GM23248 (cell line): Measurements from ENCODE around the gene CDKN2AIPNL.

Experiments
- EZH2 ChIP-seq: fragments of 200-600 bp; sonication (generic); IDR thresholded peaks from 2 replicates; pipeline ENCODE4 v1.6.1; 2018; ENCODE audit warnings: antibody characterized with exemption, mild to moderate bottlenecking; ENCODE audit not compliant: insufficient read depth, poor library complexity, severe bottlenecking
- EZH2phosphoT487 ChIP-seq: fragments of 200-600 bp; sonication (generic); IDR thresholded peaks from 2 replicates; pipeline ENCODE4 v1.6.1; 2018; ENCODE audit warnings: antibody characterized with exemption, moderate library complexity, mild to moderate bottlenecking, low read depth; ENCODE audit not compliant: insufficient read depth

DNA sequence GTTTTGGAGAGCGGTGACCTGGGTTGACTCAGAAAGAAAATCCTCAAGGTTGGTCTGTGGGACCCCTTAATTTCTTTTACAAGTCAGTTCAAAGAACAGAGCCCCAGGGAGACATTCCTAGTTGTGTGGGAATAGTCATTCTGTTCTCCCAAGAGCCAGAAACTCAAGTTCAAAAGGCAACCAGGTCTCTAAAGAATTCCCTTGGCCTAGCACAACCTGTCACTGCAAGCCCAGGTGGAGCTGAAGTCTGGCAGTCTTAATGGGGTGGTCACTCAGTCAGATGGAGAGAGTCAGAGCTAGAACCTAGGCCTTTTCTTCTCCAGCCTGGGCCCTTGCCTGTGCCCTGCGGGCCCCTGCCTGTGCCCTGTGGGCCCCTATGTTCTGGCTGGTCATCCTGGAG is 37.5 kb upstream of the CDKN2AIPNL start:
- no peak for TF ChIP-seq EZH2phosphoT487
- TF ChIP-seq EZH2, result no peak
